Lower leg skin (tissue), 4 donors: ENCODE results near the gene ZNF48. TPM values are rescaled to one million over a fixed set of nuclear protein-coding genes. Genes with fewer than 3 reads are reported as not detected.

Source experiments
- DNase-seq, 2 donors: peaks; one replicate each; pipeline ENCODE4 v3.0.0-alpha.2; 2019; ENCODE audit warnings: low spot score in 2 of 2
- H3K4me3 ChIP-seq: fragments of 200-600 bp; sonication (generic); 2 replicates; pipeline ENCODE4 v1.5.1; 2017; ENCODE audit warnings: mild to moderate bottlenecking, low read depth; ENCODE audit not compliant: poor library complexity, severe bottlenecking
- POLR2A ChIP-seq, 2 donors: fragments of 450-650 bp; IDR thresholded peaks; one replicate each; pipeline ENCODE4 v1.6.1; 2016 to 2017; ENCODE audit warnings: antibody characterized with exemption in 2 of 2, mild to moderate bottlenecking in 1 of 2, moderate library complexity in 1 of 2
- WGBS, 2 donors: methylation state at CpG; one replicate each; pipeline ENCODE4 v1.1.5; 2018; 5-methylcytosine and 5-hydroxymethylcytosine counted together
- intact Hi-C: fragments of 100-400 bp; cut with DNase I; formaldehyde crosslinking; loops from one replicate; pipeline ENCODE4 v1.15.0; 2023; ENCODE audit warnings: low total_unique reads
- total RNA-seq, 4 donors: library from RNA; depleted of rRNA; stranded (reverse); fragments of >200 nt; gene quantifications; one replicate each; pipeline ENCODE4 v1.1.0, GENCODE V29; 2016
- TF ChIP-seq, protein P1 (sequence below), 3 donors: fragments of 450-650 bp; IDR thresholded peaks; one replicate each; pipeline ENCODE4 v1.5.1; 2016; ENCODE audit warnings: antibody characterized with exemption in 3 of 3, mild to moderate bottlenecking in 3 of 3, moderate library complexity in 2 of 3

The ZNF48 gene
- total RNA-seq, 4 donors from 2014 or later, result 8.3 to 15.6 (median 10.5) TPM

DNA sequence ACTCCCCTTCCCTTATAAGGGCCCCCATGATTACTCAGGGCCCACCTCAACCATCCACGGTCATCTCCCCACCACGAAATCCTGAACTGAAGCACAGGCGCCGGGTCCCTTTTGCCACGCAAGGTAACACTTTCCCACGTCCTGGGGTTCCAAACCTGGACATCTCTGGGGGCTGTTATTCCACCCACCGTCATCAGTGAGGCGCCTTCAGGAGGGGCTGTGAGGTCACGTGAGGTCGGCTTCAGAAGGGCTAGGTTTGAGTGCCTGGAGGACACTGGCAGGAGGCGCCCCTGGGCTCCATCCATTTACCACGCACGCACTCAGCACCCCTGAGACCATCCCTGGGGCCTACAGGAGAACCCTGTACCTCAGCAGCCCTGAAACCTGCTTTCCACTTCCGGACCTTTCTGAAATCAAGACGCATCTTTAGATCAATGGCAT, 44.2 kb upstream of the ZNF48 start:
- no peak overlapping the region for H3K4me3 ChIP-seq
- TF ChIP-seq, protein P1, sequence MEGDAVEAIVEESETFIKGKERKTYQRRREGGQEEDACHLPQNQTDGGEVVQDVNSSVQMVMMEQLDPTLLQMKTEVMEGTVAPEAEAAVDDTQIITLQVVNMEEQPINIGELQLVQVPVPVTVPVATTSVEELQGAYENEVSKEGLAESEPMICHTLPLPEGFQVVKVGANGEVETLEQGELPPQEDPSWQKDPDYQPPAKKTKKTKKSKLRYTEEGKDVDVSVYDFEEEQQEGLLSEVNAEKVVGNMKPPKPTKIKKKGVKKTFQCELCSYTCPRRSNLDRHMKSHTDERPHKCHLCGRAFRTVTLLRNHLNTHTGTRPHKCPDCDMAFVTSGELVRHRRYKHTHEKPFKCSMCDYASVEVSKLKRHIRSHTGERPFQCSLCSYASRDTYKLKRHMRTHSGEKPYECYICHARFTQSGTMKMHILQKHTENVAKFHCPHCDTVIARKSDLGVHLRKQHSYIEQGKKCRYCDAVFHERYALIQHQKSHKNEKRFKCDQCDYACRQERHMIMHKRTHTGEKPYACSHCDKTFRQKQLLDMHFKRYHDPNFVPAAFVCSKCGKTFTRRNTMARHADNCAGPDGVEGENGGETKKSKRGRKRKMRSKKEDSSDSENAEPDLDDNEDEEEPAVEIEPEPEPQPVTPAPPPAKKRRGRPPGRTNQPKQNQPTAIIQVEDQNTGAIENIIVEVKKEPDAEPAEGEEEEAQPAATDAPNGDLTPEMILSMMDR (IDR thresholded peaks at IDR 0.05), result no peak
- TF ChIP-seq POLR2A (IDR thresholded peaks at IDR 0.05), result no peak
- 91 to 92% methylated on average over 15 of the region's 15 CpGs for WGBS, 2 donors
- DNase-seq, result no peak
- intact Hi-C loops, result no loop called here

DNA sequence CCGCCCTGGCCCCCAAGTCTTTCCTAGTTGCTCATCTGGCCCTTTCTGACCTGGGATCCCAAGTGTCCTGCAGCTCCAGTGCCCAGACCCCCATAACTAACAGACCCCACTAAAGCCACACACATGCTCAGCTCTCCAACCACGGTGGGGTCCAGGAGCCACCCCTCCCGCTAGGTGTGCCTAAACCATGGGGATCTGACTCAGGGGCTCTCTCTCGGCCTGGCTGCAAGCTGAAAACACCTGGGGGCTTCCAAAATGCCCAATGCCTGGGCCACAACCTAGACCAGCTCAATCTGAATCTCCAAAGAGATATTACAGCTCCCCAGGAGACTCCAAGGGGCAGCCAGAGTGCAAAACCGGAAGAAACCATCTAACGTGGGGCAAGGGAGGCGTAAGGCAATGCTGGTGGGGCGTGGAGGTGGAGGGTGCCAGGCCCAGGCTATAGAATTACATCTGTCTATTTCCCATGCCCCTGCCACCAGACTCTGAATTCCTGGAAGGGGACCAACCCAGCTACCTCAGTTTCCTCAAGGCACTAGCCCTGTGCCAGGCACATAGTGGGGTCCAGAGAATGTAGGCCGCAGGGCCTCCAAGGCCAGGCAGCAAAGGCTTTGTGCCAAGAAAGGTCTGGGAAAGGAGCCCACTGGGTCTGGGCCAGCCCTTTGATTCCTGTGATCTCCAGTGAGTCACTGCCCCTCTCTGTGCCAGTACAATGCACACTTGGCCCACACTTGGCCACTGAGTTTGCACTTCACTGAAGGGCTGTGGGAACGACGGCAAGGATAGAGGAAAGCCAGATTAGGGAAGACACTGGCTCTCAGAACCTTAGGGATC, 43.4 kb upstream of the ZNF48 start:
- DNase-seq, result no peak
- WGBS, 2 donors, result 61% methylated on average over 11 of the region's 11 CpGs
- TF ChIP-seq, protein P1 (IDR thresholded peaks at IDR 0.05), result no peak
- TF ChIP-seq POLR2A (IDR thresholded peaks at IDR 0.05), result no peak
- H3K4me3 ChIP-seq, result no peak overlapping the region
- intact Hi-C loops, result no loop called here

GRCh38 chr16:30352488-30353401, 42.5 kb upstream of the ZNF48 start:
- intact Hi-C loops, result no loop called here
- WGBS, 2 donors, result 85 to 87% methylated on average over 14 of the region's 14 CpGs
- no peak for DNase-seq
- no peak overlapping the region for H3K4me3 ChIP-seq
- TF ChIP-seq, protein P1 (IDR thresholded peaks at IDR 0.05), result no peak
- TF ChIP-seq POLR2A (IDR thresholded peaks at IDR 0.05), result no peak

GRCh38 chr16:30353438-30354129, 41.6 kb upstream of the ZNF48 start:
- DNase-seq, result no peak
- WGBS, 2 donors, result 86 to 89% methylated on average over 17 to 23 of the region's 23 CpGs
- no peak for TF ChIP-seq POLR2A (IDR thresholded peaks at IDR 0.05)
- TF ChIP-seq, protein P1 (IDR thresholded peaks at IDR 0.05), result no peak
- no peak overlapping the region for H3K4me3 ChIP-seq
- intact Hi-C loops, result no loop called here

GRCh38 chr16:30354423-30355143, 40.6 kb upstream of the ZNF48 start:
- intact Hi-C loops, result no loop called here
- TF ChIP-seq, protein P1 (IDR thresholded peaks at IDR 0.05), result no peak
- TF ChIP-seq POLR2A (IDR thresholded peaks at IDR 0.05), result no peak
- DNase-seq, result no peak
- peak overlapping the region; percentile 71 for H3K4me3 ChIP-seq
- WGBS, 2 donors, result 1 to 2% methylated on average over 29 of the region's 36 CpGs
